A172 (cell line): ENCODE measurements around the gene SUV39H2. TPM values are rescaled to one million over a fixed set of nuclear protein-coding genes. Genes with fewer than 3 reads are reported as not detected.
"Not testable (repeated sequence)": the region's sequence is repeated elsewhere in the genome, so short reads cannot be mapped to it uniquely, and the experiment has no call there.

Experiments
- DNase-seq: peaks from one replicate; pipeline ENCODE4 v3.0.0-alpha.2; 2015; ENCODE audit warnings: low spot score
- total RNA-seq: library from RNA; depleted of rRNA; stranded (reverse); fragments of >200 nt; shearing (Covaris generic); gene quantifications from 2 replicates; pipeline ENCODE4 v1.2.3, GENCODE V29; 2014

Gene SUV39H2
- total RNA-seq, 1 experiment from 2014 or later: 64.3 TPM

DNA sequence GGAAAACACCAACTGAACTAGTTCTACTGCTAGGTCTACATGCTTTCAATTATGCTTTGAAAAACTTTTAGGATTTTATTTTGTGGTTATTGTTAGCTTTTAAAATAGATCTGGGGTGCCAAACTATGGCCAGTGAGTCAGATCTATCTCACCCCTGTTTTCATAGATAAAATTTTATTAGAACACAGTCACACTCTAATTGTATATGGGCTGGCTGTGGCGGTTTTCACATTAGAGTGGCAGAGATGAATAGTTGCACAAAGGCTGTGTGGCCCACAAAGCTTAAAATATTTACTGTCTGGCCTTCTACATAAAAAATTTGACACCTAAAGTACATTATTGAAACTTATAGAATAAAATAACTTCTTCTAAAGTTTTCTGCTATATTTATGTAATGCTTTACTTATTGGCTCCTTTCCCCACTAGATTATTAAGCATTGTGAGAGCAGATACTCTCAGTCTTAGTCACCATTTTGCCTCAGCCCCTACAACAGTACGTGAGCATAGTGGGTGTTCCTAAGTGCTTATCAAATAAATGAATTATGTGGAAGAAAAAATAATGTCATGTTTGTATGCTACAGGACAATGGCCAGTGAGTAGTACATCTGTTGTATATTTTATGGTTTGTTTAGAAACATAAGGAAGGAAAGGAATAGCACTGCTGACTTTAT, 5.4 kb upstream of the SUV39H2 start:
- peak; percentile 56 for DNase-seq

- DNase-seq: no peak
These were observed 2.7 kb upstream of the SUV39H2 start for GRCh38 chr10:14875941-14876340.

DNA sequence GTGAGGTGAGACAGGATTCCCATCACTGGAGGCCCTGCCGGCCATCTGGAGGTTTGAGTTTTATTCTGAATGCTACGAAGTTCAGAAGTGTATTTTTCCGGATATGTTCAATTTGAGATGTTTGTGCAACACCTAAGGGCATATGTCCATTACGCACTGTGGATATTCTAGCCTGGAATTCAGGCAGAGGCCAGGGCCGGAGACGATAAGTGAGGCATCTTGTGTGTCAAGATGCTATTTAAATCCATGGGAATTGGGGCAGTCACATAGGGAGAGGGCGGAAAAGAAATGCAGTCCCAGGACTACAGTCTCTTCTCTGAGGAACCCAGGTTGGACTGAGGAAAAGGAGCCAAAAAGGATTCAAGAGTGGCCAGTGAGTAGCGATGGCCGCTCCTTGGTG, 1.9 kb upstream of the SUV39H2 start:
- no peak for DNase-seq

DNA sequence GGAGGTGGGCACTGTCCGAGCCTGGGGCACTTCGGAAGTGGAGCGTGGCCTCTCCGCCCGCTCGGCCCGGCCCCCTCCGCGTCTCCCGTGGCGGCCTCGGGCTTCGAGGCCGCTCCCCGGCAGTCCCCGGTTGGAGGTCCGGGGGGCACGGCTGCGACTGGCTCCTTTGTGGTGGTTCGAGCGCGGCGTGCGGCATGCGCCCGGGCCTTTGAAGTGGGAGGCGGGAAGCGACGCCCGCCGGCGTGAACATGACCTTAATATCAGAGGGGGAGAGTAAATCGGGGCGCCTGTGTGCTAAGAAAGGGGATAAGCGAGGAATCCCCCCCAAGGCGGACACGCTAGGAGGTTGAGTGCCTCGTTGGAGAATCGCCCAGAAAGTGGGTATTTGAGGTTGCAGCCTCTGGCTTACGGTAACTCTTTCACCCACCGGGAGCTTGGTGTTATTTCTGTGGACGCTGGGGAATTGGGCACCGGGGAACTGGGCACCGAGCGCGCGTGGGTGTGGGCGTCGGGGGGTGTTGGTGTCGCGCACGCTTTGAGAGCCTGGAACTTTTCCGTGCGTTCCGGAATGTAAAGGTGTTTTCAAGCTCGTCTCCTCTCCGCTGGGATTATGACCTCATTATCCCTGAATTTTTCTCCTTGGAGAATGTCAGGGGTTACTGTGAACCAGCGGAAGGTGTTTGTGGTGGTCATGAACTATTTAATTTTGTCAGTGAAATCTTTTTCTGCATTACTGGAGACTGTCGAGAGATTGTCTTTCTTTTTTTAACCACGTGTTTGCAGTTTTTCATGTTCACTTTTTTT, 660 bp downstream of the SUV39H2 start:
- DNase-seq: peak; percentile 14

DNA sequence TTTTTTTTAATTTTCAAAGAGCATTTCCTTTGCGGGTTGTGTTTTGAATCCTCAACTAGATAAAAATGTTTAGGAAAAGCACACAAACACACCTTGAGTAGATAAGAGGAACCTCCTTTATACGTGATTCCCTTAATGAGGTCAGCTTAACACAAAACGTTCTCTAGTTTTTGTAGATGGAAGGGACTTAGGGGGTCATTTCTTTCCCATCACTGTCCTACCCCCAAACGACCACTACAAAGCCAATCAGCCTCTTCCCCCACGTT, 1.2 kb downstream of the SUV39H2 start:
- DNase-seq: no peak

DNA sequence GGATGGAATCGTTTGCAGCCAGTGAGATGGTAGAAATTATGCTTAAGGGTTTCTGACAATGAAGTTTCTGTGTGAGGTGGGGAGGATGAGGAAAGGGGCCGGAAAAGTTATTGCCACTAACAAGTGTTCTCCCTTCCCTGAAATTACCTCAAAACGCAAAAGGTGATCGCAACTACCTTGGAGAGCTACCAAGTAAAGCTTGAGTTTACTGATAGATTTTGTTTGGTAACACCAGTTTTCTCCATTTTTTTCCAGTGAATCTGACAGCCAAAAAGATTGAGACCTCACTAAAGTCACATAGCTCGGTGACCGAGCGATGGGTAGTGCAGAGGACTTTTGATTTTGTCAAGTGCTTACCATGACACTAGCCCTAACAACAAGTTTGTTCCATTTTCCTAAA, 1.6 kb downstream of the SUV39H2 start:
- no peak for DNase-seq

DNA sequence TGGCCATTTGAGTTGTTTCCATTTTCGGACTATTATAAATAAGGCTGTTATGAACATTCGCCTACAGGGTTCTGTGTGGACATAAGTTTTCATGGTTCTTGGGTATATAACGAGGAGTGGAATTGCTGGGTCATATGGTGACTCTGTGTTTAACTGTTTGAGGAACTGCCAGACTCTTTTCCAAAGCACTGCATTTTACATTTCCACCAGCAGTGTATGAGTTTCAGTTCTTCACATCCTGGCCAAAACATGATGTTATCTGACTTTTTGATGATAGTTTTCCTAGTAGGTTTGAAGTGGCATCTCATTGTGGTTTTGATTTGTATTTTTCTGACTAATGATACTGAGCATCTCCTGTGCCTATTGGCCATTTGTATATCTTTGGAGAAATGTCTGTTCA, 5.4 kb downstream of the SUV39H2 start:
- no peak for DNase-seq

DNA sequence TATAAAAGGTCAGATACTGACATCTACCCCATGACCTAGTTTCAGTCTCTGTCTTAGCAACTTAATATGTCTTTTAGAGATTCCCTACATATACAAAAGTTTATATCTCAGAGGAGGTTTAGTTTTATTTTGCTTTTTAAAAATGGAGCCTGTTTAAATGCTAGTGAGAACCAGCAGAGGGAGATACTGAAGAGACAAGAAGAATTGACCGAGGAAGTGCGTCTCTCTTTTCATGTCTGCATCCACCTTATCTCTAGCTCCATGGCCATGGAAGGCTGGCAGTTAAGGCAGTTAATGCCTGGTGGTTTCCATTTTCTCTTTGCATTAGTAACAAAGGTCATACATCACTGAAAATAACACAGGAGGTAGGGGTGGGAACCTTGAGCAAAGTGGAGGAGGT, 10.7 kb downstream of the SUV39H2 start:
- DNase-seq: no peak

- no peak for DNase-seq
These were observed 12.5 kb downstream of the SUV39H2 start for GRCh38 chr10:14891151-14891550.

DNA sequence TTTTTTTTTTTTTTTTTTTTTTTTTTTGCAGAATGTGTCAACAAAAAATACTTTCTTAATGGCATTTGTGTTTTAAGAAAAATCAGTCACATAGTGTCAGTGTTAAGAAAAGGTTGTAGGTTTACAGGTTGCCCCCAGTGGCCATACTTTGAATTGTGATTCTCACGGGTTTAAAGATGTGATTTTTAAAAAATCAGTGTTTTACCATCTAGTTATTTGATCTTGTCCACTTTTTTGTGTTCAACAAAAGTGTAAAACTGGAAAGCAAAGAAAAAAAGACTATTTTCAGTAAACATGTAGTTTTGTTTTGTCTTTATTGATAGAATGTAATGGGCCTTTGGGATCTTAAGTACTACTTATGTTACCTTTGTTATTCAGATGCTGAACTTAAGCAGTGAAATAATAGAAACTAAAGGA, 25.7 kb downstream of the SUV39H2 start:
- peak; percentile 19 for DNase-seq

GRCh38 chr10:14904864-14905263, 26.2 kb downstream of the SUV39H2 start:
- DNase-seq: no peak

GRCh38 chr10:14905890-14906289, 27.2 kb downstream of the SUV39H2 start:
- DNase-seq: no peak

DNA sequence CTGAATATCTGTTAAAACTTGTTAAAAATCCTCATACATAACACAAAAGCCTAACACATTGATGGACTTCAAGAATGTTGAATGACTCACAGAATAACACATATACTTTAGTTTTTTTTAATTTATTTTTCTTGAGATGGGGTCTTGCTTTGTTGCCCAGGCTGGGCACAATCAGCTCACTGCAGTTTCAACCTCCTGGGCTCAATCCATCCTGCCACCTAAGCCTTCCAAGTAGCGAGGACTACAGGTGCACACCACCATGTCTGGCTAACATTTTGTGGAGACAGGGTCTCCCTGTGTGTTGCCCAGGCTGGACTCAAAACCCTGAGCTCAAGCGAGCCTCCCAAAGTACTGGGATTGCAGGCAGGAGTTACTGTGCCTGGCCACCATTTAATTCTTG, 28.1 kb downstream of the SUV39H2 start:
- no peak for DNase-seq

DNA sequence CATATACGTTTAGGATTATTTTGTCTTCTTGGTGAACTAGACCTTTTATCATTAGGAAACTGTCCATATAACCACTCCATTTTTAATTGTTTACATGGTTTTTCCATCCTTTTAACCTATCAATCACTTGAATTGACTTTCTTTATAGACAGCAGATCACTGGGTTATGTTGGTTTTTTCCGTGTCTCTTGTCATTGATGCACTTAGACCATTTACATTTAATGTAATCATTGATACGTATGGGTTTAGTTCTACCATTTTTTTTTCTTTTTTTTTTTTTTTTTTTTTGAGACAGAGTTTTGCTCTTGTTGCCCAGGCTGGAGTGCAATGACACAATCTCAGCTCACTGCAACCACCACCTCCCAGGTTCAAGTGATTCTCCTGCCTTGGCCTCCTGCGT, 28.9 kb downstream of the SUV39H2 start:
- DNase-seq: not testable (repeated sequence)

GRCh38 chr10:14909101-14909500, 30.4 kb downstream of the SUV39H2 start:
- no peak for DNase-seq

- DNase-seq: no peak
These were observed 32.3 kb downstream of the SUV39H2 start for GRCh38 chr10:14910953-14911352.

DNA sequence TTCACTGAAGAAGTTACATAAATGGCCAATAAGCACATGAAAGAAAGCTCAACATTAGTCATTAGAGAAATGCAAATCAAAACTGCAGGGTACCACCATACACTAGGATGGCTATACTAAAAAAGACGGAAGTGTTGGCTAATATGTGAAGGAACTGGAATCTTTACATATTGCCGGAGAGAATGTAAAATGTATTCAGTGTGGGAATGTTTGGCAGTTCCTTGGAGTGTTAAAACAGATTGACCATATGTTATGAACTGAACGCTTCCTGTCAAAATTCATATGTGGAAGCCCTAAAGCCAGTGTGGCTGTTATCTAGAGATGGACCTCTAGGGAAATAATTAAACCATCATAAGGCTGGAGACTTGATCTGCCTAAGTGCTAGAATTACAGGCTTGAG, 33.1 kb downstream of the SUV39H2 start:
- no peak for DNase-seq

DNA sequence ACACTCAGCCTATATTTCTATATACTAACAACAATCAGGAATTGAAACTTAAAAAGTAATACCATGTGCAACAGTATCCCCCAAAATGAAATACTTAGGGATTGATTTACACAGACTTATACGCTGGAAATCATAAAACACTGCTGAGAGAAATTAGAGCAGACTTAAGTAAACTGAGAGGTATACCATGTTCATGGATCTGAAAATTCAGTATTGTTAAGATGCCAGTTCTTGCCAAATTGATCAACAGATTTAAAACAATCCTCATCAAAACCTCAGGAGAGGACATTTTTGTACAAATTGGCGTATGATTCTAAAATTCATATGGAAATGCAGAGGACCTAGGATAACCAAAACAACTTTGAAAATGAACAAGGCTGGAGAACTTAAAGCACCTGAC, 37.9 kb downstream of the SUV39H2 start:
- no peak for DNase-seq

- no peak for DNase-seq
These were observed 39.2 kb downstream of the SUV39H2 start for GRCh38 chr10:14917827-14918226.

- no peak for DNase-seq
These were observed 40.3 kb downstream of the SUV39H2 start for GRCh38 chr10:14918964-14919363.

DNA sequence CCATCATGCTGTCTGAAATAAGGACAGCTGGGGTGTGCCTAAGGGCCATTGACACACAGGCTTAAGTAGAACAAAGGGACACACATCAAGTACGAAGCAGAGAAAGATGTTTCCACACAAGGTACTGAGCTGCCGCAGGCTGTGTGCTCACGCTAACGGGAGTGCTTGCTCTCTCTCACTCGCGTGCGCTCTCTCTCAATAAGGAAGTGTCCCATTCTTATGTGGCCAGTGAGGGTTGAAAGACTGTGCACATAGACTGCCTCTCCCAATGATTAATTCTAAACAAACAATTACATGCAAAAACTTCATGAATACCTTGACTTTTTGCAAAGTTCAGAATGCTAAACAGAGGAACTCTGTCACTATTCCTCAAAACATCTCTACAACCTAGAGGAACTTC, 45.3 kb downstream of the SUV39H2 start:
- DNase-seq: no peak

DNA sequence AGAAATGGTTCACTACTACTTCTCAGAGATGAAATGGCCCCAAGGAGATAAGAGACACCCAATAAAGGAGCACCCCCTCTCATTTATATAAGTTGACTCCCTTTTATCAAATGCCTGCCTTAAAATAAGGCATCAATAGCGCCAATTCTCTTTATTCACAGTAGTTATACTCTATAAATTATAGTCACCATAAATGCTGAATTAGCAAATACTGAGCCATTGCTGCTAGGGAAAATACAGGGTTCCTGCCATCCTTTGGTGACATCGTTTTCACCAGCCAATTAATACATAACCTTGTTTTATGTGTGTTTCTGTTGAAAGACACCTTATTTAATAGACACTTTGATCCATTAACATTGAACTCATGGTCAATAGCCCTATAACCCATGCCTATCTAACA, 46.6 kb downstream of the SUV39H2 start:
- DNase-seq: no peak

GRCh38 chr10:14926061-14926470, 47.4 kb downstream of the SUV39H2 start:
- DNase-seq: no peak
